Gastroesophageal sphincter (tissue), 4 donors: Measurements from ENCODE around the gene ARL4C. TPM values are rescaled to one million over a fixed set of nuclear protein-coding genes. Genes with fewer than 3 reads are reported as not detected.

ENCODE experiments used
- ATAC-seq: fragments of 150-250 bp; one replicate; pipeline ENCODE4 v1.9.1; 2016; ENCODE audit warnings: mild to moderate bottlenecking, moderate library complexity
- H3K27ac ChIP-seq, 4 donors: fragments of 200-600 bp; sonication (generic) in 3 of 4; 1 replicate in 3 of 4; 2 replicates in 1 of 4; pipeline ENCODE4 v1.5.1; 2016 to 2019
- H3K27me3 ChIP-seq: fragments of 200-600 bp; sonication (generic); one replicate; pipeline ENCODE4 v1.5.1; 2019
- H3K36me3 ChIP-seq, 2 donors: fragments of 200-600 bp; sonication (generic); one replicate each; pipeline ENCODE4 v1.5.1; 2019; ENCODE audit warnings: control low read depth in 1 of 2
- H3K4me1 ChIP-seq, 3 donors: fragments of 200-600 bp; sonication (generic); 1 replicate in 2 of 3; 2 replicates in 1 of 3; pipeline ENCODE4 v1.5.1; 2016 to 2019; ENCODE audit warnings: control low read depth in 2 of 3
- H3K4me3 ChIP-seq, 2 donors: fragments of 200-600 bp; sonication (generic); one replicate each; pipeline ENCODE4 v1.5.1; 2019; ENCODE audit warnings: mild to moderate bottlenecking in 1 of 2, moderate library complexity in 1 of 2
- H3K9me3 ChIP-seq, 3 donors: fragments of 200-600 bp; sonication (generic); one replicate each; pipeline ENCODE4 v1.5.1; 2017 to 2019; ENCODE audit warnings: control low read depth in 2 of 3
- CTCF ChIP-seq, 4 experiments: fragments of 200-600 bp in 2 of 4; fragments of 450-650 bp in 2 of 4; sonication (generic) in 1 of 4; IDR thresholded peaks; one replicate each; pipeline ENCODE4 v1.5.1; 2017 to 2019; ENCODE audit warnings: antibody characterized with exemption in 4 of 4, mild to moderate bottlenecking in 2 of 4, moderate library complexity in 2 of 4
- EP300 ChIP-seq: sonication (generic); formaldehyde crosslinking; IDR thresholded peaks from one replicate; pipeline ENCODE4 v1.6.1; 2017; ENCODE audit warnings: antibody characterized with exemption, mild to moderate bottlenecking
- POLR2A ChIP-seq, 2 donors: fragments of 450-650 bp; IDR thresholded peaks; one replicate each; pipeline ENCODE4 v1.6.1; 2017; ENCODE audit warnings: antibody characterized with exemption in 2 of 2, mild to moderate bottlenecking in 2 of 2, moderate library complexity in 1 of 2
- POLR2AphosphoS5 ChIP-seq: sonication (generic); formaldehyde crosslinking; IDR thresholded peaks from one replicate; pipeline ENCODE4 v1.6.1; 2017; ENCODE audit warnings: antibody characterized with exemption
- WGBS, 2 donors: methylation state at CpG; one replicate each; pipeline ENCODE4 v1.1.5; 2018; ENCODE audit warnings: low coverage in 1 of 2; 5-methylcytosine and 5-hydroxymethylcytosine counted together
- total RNA-seq, 4 donors: library from RNA; depleted of rRNA; stranded (reverse); fragments of >200 nt; gene quantifications; one replicate each; pipeline ENCODE4 v1.1.0, GENCODE V29; 2016

The ARL4C gene
- total RNA-seq, 4 donors from 2014 or later: 3.7 to 12.7 (median 7.2) TPM

DNA sequence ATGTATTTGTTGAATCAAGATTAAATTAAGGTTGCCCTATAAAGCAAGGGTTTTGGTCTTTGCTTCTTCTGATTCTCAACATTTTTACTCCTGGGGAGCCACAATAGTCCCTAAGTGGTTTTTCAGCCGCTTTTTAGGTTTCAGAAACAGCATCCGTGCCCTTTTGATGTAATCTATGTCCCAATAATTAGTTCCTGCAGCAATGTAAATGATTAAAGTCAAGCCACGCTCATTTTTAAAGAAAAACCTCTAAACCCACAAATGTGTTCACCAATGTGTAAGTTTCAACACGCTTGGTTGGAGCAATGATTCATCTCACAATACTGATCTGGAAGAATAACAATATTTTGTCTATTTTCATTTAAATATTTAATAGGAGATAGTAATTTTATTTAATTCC, 5.6 kb downstream of the ARL4C start:
- Histone ChIP-seq H3K27me3 (no peaks in the 10 kb centered on the region), H3K36me3 (no peaks in the 10 kb centered on the region), H3K27ac (no peak overlapping the region), H3K4me3 (no peak overlapping the region), H3K9me3 (no peaks in the 10 kb centered on the region), H3K4me1 (peaks cover 0 to 26% (median 10%) of the 10 kb centered on the region in 3 donors)
- TF ChIP-seq CTCF (IDR thresholded peaks at IDR 0.05) (no peak), EP300 (no peak), POLR2AphosphoS5 (no peak), POLR2A (IDR thresholded peaks at IDR 0.05) (no peak)
- WGBS, 2 donors: 87 to 94% methylated on average over 3 to 4 of the region's 4 CpGs
- no peak for ATAC-seq

- no peak overlapping the region for H3K27ac ChIP-seq
- peaks cover 0 to 18% (median 3%) of the 10 kb centered on the region in 3 donors for H3K4me1 ChIP-seq
- no peaks in the 10 kb centered on the region for H3K36me3 ChIP-seq
- no peaks in the 10 kb centered on the region for H3K27me3 ChIP-seq
- TF ChIP-seq EP300: no peak
- no peak for TF ChIP-seq CTCF (IDR thresholded peaks at IDR 0.05)
- no peak for TF ChIP-seq POLR2AphosphoS5
- TF ChIP-seq POLR2A (IDR thresholded peaks at IDR 0.05): no peak
- H3K9me3 ChIP-seq: no peaks in the 10 kb centered on the region
- ATAC-seq: no peak
- WGBS, 2 donors: 76 to 84% methylated on average over 7 to 11 of the region's 15 CpGs
- H3K4me3 ChIP-seq: no peak overlapping the region
These were observed 6.4 kb downstream of the ARL4C start for GRCh38 chr2:234490271-234491091.

DNA sequence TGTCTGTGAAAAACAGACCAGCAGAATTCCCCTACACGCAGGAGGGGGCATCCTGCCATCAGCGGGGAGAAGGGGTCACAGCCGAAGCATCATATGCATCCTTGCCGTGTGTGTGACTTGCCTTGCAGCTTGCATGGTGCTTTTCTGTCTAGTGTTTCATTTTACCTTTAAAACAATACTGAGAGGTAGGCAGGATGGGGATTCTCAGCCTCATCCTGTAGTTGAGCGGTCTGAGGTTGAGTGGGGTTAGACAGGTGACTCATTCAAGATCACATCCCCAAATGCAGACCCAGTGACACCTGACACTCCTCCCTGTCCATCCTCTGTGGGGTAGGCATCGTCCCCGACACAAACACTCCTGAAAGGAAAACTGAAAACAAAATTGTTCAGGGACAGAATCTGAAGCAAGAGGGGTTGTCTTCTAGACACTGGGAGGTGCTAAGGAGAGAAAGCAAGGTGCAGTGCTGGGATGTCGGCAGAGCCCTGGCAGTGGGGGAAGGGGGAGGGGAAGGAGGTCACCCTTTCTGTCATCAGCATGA, 7.9 kb downstream of the ARL4C start:
- no peak overlapping the region for H3K4me3 ChIP-seq
- H3K27me3 ChIP-seq: no peaks in the 10 kb centered on the region
- H3K9me3 ChIP-seq: no peaks in the 10 kb centered on the region
- no peak overlapping the region for H3K27ac ChIP-seq
- 39 to 51% methylated on average over 2 to 4 of the region's 8 CpGs for WGBS, 2 donors
- H3K36me3 ChIP-seq: no peaks in the 10 kb centered on the region
- ATAC-seq: no peak
- H3K4me1 ChIP-seq: peaks cover 0 to 4% (median 0%) of the 10 kb centered on the region in 3 donors
- TF ChIP-seq EP300 (no peak), POLR2AphosphoS5 (no peak), CTCF (IDR thresholded peaks at IDR 0.05) (no peak), POLR2A (IDR thresholded peaks at IDR 0.05) (no peak)

DNA sequence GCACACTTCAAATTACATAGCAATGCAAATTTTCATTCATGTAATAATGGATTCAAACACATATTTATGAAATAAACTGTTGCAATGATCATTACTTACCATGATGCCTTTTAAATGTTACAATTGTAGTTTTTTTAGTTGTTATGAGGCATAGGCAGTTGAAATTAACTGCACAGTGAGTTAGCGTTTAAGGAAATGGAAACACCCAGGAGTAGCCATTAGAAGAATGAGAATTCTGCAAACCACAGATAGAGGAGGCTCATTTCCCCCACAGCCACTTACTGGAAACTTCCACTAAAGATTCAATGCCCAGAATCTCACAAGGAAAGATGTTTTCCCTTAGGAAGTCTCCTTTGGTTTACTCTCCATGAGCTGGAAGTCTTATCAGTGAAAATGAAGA, 8.4 kb downstream of the ARL4C start:
- 86 to 88% methylated on average over 1 of the region's 1 CpG for WGBS, 2 donors
- TF ChIP-seq POLR2A (IDR thresholded peaks at IDR 0.05) (no peak), POLR2AphosphoS5 (no peak)
- H3K9me3 ChIP-seq: no peaks in the 10 kb centered on the region
- no peaks in the 10 kb centered on the region for H3K27me3 ChIP-seq
- peaks cover 0 to 4% (median 0%) of the 10 kb centered on the region in 3 donors for H3K4me1 ChIP-seq
- H3K27ac ChIP-seq: no peak overlapping the region
- no peak for ATAC-seq
- H3K4me3 ChIP-seq: no peak overlapping the region
- no peaks in the 10 kb centered on the region for H3K36me3 ChIP-seq

DNA sequence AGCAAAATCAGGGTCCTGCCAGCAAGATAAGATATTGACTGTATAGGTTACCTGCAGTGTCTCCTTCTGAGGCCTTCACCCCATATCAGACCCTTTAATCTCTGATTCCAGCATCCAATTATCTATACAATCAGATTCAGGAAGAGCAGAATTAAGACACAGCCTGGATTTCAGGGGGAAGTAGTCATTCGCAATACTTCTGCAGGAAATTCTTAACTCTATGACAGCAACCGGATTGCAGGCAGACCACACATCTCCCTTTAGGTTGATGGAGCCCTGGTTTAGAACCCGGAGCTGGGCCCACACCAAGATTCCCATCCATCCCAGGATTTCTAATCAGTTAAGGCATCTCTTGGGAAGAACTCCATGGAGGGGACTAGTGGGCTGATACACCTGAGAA, 9.5 kb downstream of the ARL4C start:
- no peak overlapping the region for H3K4me3 ChIP-seq
- ATAC-seq: no peak
- H3K4me1 ChIP-seq: no peaks in the 10 kb centered on the region
- WGBS, 2 donors: 80 to 87% methylated on average over 1 to 3 of the region's 3 CpGs
- H3K27me3 ChIP-seq: no peaks in the 10 kb centered on the region
- no peaks in the 10 kb centered on the region for H3K9me3 ChIP-seq
- no peaks in the 10 kb centered on the region for H3K36me3 ChIP-seq
- no peak overlapping the region for H3K27ac ChIP-seq
- TF ChIP-seq CTCF (IDR thresholded peaks at IDR 0.05) (no peak), POLR2A (IDR thresholded peaks at IDR 0.05) (no peak)
